Measurements from ENCODE around the gene METTL13.

- TF ChIP-seq, protein P1, sequence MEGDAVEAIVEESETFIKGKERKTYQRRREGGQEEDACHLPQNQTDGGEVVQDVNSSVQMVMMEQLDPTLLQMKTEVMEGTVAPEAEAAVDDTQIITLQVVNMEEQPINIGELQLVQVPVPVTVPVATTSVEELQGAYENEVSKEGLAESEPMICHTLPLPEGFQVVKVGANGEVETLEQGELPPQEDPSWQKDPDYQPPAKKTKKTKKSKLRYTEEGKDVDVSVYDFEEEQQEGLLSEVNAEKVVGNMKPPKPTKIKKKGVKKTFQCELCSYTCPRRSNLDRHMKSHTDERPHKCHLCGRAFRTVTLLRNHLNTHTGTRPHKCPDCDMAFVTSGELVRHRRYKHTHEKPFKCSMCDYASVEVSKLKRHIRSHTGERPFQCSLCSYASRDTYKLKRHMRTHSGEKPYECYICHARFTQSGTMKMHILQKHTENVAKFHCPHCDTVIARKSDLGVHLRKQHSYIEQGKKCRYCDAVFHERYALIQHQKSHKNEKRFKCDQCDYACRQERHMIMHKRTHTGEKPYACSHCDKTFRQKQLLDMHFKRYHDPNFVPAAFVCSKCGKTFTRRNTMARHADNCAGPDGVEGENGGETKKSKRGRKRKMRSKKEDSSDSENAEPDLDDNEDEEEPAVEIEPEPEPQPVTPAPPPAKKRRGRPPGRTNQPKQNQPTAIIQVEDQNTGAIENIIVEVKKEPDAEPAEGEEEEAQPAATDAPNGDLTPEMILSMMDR (IDR thresholded peaks at IDR 0.05; ENCODE audit: insufficient read depth, low read length) = no peak
- no peak for TF ChIP-seq POLR2AphosphoS5 (IDR thresholded peaks at IDR 0.05; ENCODE audit: low read depth)
- TF ChIP-seq, protein P2, sequence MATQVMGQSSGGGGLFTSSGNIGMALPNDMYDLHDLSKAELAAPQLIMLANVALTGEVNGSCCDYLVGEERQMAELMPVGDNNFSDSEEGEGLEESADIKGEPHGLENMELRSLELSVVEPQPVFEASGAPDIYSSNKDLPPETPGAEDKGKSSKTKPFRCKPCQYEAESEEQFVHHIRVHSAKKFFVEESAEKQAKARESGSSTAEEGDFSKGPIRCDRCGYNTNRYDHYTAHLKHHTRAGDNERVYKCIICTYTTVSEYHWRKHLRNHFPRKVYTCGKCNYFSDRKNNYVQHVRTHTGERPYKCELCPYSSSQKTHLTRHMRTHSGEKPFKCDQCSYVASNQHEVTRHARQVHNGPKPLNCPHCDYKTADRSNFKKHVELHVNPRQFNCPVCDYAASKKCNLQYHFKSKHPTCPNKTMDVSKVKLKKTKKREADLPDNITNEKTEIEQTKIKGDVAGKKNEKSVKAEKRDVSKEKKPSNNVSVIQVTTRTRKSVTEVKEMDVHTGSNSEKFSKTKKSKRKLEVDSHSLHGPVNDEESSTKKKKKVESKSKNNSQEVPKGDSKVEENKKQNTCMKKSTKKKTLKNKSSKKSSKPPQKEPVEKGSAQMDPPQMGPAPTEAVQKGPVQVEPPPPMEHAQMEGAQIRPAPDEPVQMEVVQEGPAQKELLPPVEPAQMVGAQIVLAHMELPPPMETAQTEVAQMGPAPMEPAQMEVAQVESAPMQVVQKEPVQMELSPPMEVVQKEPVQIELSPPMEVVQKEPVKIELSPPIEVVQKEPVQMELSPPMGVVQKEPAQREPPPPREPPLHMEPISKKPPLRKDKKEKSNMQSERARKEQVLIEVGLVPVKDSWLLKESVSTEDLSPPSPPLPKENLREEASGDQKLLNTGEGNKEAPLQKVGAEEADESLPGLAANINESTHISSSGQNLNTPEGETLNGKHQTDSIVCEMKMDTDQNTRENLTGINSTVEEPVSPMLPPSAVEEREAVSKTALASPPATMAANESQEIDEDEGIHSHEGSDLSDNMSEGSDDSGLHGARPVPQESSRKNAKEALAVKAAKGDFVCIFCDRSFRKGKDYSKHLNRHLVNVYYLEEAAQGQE (IDR thresholded peaks at IDR 0.05; ENCODE audit: insufficient replicate concordance, low read depth) = no peak
Observed at GRCh38 chr1:171762143-171762563, 19.3 kb upstream of the METTL13 start.
